ENCODE measurements around the gene ABCA3. TPM values are rescaled to one million over a fixed set of nuclear protein-coding genes. Genes with fewer than 3 reads are reported as not detected.

The ABCA3 gene
- total RNA-seq, 1 experiment from 2014 or later: 6.2 TPM

DNA sequence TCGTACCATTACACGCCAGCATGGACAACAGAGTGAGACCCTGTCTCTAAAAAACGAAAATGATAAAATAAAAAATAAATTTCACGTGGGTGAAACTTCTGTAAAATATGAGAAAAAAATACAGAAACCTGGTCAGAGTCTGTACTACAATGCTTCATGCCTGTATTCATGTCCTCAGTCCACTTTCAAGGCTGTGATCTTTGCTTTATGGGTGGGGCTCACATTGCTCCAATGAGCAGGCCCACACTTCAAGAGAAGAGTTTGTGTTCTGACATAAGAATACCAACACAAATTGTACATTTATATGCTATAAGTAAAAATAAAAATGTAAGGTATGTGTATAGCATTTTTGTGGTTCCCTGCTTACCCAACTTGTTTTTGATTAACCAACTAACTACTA, 32.2 kb upstream of the ABCA3 start:
- peaks cover 7% of the 10 kb centered on the region; the same call in 1 of the 2 replicates for H3K4me1 ChIP-seq (replicated peaks; ENCODE audit: insufficient read depth)
- no peak overlapping the region for H3K4me3 ChIP-seq
- H4K20me1 ChIP-seq (ENCODE audit: insufficient read depth): no peaks in the 10 kb centered on the region
- ChIA-PET POLR2A (ENCODE audit: unreplicated experiment) (interaction anchor here (0.6 kb wide), 1 partner anchor 26 kb away, joined by 16 read pairs; no protein-coding TSS in a partner anchor), CTCF (no interaction called here)
- no peak for DNase-seq
- no peak for TF ChIP-seq EZH2 (IDR thresholded peaks at IDR 0.05; ENCODE audit: low read depth)
- no peaks in the 10 kb centered on the region for H3F3A ChIP-seq (ENCODE audit: insufficient read depth, low read depth)
- no peaks in the 10 kb centered on the region for H3K9me2 ChIP-seq (ENCODE audit: insufficient read depth)
- intact Hi-C loops (cut with micrococcal nuclease; ENCODE audit: unreplicated experiment): no loop called here
- no peaks in the 10 kb centered on the region for H3K9me3 ChIP-seq (ENCODE audit: insufficient read depth, low read depth)
- peaks cover 15% of the 10 kb centered on the region; the same call in 1 of the 2 replicates for H3K27me3 ChIP-seq (ENCODE audit: insufficient read depth, low read depth)
- no peaks in the 10 kb centered on the region for H3K79me2 ChIP-seq (ENCODE audit: low read depth)
- no TSS peak for BruUV-seq (replicated peaks)
- no peak overlapping the region for H2AFZ ChIP-seq
- H3K4me2 ChIP-seq: no peak overlapping the region
- H3K36me3 ChIP-seq (ENCODE audit: low read depth): no peaks in the 10 kb centered on the region
- no peak overlapping the region for H3K27ac ChIP-seq

DNA sequence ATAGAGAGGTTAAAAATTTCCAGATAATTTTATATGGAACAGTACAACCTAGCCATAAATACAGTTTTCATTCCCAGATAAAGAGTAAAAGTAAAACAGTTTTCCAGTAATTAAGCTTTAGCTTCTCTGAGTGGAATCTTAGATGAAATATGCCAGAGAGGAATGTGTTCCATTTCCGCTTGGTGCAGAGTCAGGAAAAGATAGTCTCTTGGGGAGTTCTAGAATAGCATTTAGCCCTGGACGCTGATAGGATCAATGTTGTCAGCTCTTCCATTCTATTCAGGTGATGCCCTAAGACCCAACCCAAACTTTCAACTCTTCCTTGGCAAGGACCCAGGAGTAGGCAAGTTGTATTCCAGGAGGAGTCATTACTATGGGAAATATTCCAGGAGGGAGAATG, 30.9 kb upstream of the ABCA3 start:
- BruUV-seq (replicated peaks): no TSS peak

DNA sequence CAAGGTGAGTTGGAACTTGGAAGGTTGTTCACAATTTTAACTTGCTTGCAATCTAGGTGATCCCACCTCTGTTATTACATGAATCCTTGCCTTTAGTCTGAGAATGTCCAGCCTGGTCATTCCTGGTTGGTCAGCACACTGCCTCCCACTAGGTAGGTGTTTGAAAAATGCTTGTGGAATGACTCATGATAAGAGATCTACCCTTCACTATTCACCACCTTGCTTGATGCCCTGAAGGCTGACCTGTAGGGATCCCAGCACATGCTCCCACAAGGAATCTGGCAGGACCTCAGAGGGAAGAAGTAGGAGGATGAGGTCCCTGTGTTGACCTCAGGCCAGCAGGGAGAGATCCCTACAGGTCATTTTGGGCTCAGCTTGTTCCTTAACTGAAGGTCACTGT, 30.2 kb upstream of the ABCA3 start:
- no TSS peak for BruUV-seq (replicated peaks)
- Histone ChIP-seq H3F3A (ENCODE audit: insufficient read depth, low read depth) (no peaks in the 10 kb centered on the region), H3K36me3 (ENCODE audit: low read depth) (no peaks in the 10 kb centered on the region), H3K4me3 (no peak overlapping the region), H4K20me1 (ENCODE audit: insufficient read depth) (no peaks in the 10 kb centered on the region), H3K9me2 (ENCODE audit: insufficient read depth) (no peaks in the 10 kb centered on the region), H3K79me2 (ENCODE audit: low read depth) (no peaks in the 10 kb centered on the region), H3K9me3 (ENCODE audit: insufficient read depth, low read depth) (no peaks in the 10 kb centered on the region), H3K27ac (no peak overlapping the region), H3K4me2 (no peak overlapping the region), H3K4me1 (replicated peaks; ENCODE audit: insufficient read depth) (peaks cover 7% of the 10 kb centered on the region; the same call in 1 of the 2 replicates), H2AFZ (no peak overlapping the region), H3K27me3 (ENCODE audit: insufficient read depth, low read depth) (peaks cover 29% of the 10 kb centered on the region)
- intact Hi-C loops (cut with micrococcal nuclease; ENCODE audit: unreplicated experiment): no loop called here
- peak; percentile 48 to 71 for DNase-seq
- TF ChIP-seq EZH2 (IDR thresholded peaks at IDR 0.05; ENCODE audit: low read depth): no peak
- no peak for TF ChIP-seq CTCF (conservative IDR thresholded peaks at IDR 0.05)
- ChIA-PET CTCF (no interaction called here), POLR2A (ENCODE audit: unreplicated experiment) (no interaction called here)

More for the DNA sequence above, 30.9 kb upstream of the ABCA3 start:
- ChIA-PET CTCF (interaction anchor here (0.7 kb wide), 1 partner anchor 50 kb away, joined by 3 read pairs; no protein-coding TSS in a partner anchor), POLR2A (ENCODE audit: unreplicated experiment) (interaction anchor here (0.6 kb wide), 1 partner anchor 52 kb away, joined by 3 read pairs; no protein-coding TSS in a partner anchor)
- Histone ChIP-seq H3K9me3 (ENCODE audit: insufficient read depth, low read depth) (no peaks in the 10 kb centered on the region), H3K4me2 (no peak overlapping the region), H3K4me3 (no peak overlapping the region), H3K27me3 (ENCODE audit: insufficient read depth, low read depth) (peaks cover 25% of the 10 kb centered on the region), H2AFZ (no peak overlapping the region), H3K36me3 (ENCODE audit: low read depth) (no peaks in the 10 kb centered on the region), H3F3A (ENCODE audit: insufficient read depth, low read depth) (no peaks in the 10 kb centered on the region), H3K27ac (no peak overlapping the region), H4K20me1 (ENCODE audit: insufficient read depth) (no peaks in the 10 kb centered on the region), H3K79me2 (ENCODE audit: low read depth) (no peaks in the 10 kb centered on the region), H3K9me2 (ENCODE audit: insufficient read depth) (no peaks in the 10 kb centered on the region), H3K4me1 (replicated peaks; ENCODE audit: insufficient read depth) (peaks cover 7% of the 10 kb centered on the region; the same call in 1 of the 2 replicates)
- intact Hi-C loops (cut with micrococcal nuclease; ENCODE audit: unreplicated experiment): no loop called here
- DNase-seq: no peak
- TF ChIP-seq EZH2 (IDR thresholded peaks at IDR 0.05; ENCODE audit: low read depth): no peak
- no peak for TF ChIP-seq CTCF (conservative IDR thresholded peaks at IDR 0.05)
